GM19452 (cell line): Measurements from ENCODE around the gene BPNT1.

Experiments
- ATAC-seq: cut with Tn5 transposase; IDR thresholded peaks from one replicate; pipeline ENCODE4 v1.9.1; 2021; ENCODE audit not compliant: unreplicated experiment

The BPNT1 gene

DNA sequence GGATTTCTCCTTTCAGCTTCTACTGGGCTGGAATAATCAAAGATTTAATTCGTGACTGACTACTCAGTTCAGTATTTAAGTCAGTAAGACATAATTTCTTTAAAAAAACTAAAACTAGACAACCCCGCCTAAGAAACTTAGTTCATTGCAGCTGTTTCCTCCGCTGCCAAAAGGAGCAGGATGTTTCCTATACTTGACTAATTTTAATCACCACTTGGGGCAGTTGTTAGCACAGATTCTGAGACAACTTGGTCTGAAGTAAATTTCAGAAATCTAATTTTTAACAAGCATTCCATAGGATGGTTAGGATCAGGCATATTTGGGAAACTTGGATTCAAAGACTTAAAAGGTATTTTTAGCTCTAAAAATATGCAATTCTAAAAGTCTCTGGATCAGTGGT, 77.3 kb downstream of the BPNT1 start:
- ATAC-seq = no peak

DNA sequence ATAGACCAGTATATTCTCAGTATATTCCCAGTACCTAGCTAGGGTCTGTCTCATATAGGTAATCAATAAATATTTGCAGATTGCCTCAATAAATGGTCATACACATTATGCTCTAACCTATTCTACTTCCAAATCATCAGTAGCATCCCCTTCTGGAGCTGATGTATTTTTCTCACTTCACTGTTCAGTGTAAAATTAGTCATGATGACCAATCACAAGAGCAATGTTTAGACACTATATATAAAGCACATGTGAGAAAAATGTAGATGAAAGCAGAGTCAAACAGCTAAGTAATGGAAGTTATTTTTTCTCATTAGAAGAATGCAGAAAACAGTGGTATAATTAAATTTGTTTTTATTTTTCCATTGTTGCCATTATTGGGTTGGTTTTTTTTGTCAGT, 78.0 kb downstream of the BPNT1 start:
- ATAC-seq = no peak
